ENCODE data around the gene CRB1.

The CRB1 gene

GRCh38 chr1:197339106-197340060 lies 71.3 kb downstream of the CRB1 start:
- Histone ChIP-seq H3K9me3 (ENCODE audit: severe bottlenecking) (no peaks in the 10 kb centered on the region), H3K27ac (no peak overlapping the region), H3K4me3 (ENCODE audit: low read depth, low read length) (no peak overlapping the region), H3K36me3 (no peaks in the 10 kb centered on the region), H3K27me3 (ENCODE audit: insufficient read depth, low read depth, severe bottlenecking) (no peaks in the 10 kb centered on the region)
- DNase-seq = no peak
- TF ChIP-seq, protein P1, sequence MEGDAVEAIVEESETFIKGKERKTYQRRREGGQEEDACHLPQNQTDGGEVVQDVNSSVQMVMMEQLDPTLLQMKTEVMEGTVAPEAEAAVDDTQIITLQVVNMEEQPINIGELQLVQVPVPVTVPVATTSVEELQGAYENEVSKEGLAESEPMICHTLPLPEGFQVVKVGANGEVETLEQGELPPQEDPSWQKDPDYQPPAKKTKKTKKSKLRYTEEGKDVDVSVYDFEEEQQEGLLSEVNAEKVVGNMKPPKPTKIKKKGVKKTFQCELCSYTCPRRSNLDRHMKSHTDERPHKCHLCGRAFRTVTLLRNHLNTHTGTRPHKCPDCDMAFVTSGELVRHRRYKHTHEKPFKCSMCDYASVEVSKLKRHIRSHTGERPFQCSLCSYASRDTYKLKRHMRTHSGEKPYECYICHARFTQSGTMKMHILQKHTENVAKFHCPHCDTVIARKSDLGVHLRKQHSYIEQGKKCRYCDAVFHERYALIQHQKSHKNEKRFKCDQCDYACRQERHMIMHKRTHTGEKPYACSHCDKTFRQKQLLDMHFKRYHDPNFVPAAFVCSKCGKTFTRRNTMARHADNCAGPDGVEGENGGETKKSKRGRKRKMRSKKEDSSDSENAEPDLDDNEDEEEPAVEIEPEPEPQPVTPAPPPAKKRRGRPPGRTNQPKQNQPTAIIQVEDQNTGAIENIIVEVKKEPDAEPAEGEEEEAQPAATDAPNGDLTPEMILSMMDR (IDR thresholded peaks at IDR 0.05; ENCODE audit: low read depth, low read length) = no peak

- Histone ChIP-seq H3K9me3 (ENCODE audit: severe bottlenecking) (no peaks in the 10 kb centered on the region), H3K36me3 (no peaks in the 10 kb centered on the region), H3K4me3 (ENCODE audit: low read depth, low read length) (no peak overlapping the region), H3K27me3 (ENCODE audit: insufficient read depth, low read depth, severe bottlenecking) (no peaks in the 10 kb centered on the region), H3K27ac (no peak overlapping the region)
- DNase-seq = no peak
- TF ChIP-seq, protein P1 (IDR thresholded peaks at IDR 0.05; ENCODE audit: low read depth, low read length) = no peak
These were observed 73.6 kb downstream of the CRB1 start for GRCh38 chr1:197341626-197342025.

DNA sequence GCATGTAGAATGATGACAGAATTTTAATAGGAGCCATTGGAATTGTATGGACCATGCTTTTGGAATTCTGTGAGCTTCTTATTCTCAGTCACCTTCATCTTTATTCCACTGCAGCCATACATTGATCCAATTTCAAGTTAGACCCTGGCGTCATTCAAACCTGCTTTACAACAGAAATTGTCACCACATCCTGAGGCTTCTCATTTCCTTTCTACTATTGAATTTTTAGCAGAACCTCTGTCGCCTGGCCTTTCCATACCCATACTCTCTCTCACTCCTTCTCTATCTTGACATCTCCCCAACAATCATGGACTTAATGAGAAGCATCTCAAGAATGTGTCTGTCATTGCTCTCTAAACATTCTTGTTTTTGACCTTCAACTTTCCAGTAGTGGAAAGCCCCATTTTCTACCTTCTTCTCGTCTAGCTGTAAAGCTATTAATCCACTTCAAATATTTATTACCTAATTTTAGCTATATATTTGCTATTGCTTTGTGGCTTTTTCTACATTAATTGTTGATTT lies 74.1 kb downstream of the CRB1 start:
- TF ChIP-seq, protein P1 (IDR thresholded peaks at IDR 0.05; ENCODE audit: low read depth, low read length) = no peak
- H3K27ac ChIP-seq = no peak overlapping the region
- H3K4me3 ChIP-seq (ENCODE audit: low read depth, low read length) = no peak overlapping the region
- no peaks in the 10 kb centered on the region for H3K36me3 ChIP-seq
- no peaks in the 10 kb centered on the region for H3K27me3 ChIP-seq (ENCODE audit: insufficient read depth, low read depth, severe bottlenecking)
- H3K9me3 ChIP-seq (ENCODE audit: severe bottlenecking) = no peaks in the 10 kb centered on the region
- DNase-seq = no peak

- Histone ChIP-seq H3K27me3 (ENCODE audit: insufficient read depth, low read depth, severe bottlenecking) (no peaks in the 10 kb centered on the region), H3K4me3 (ENCODE audit: low read depth, low read length) (no peak overlapping the region), H3K9me3 (ENCODE audit: severe bottlenecking) (no peaks in the 10 kb centered on the region), H3K27ac (no peak overlapping the region), H3K36me3 (no peaks in the 10 kb centered on the region)
- TF ChIP-seq, protein P1 (IDR thresholded peaks at IDR 0.05; ENCODE audit: low read depth, low read length) = no peak
- DNase-seq = no peak
These were observed 74.6 kb downstream of the CRB1 start for GRCh38 chr1:197342669-197343068.

- no peak for DNase-seq
- TF ChIP-seq, protein P1 (IDR thresholded peaks at IDR 0.05; ENCODE audit: low read depth, low read length) = no peak
- Histone ChIP-seq H3K9me3 (ENCODE audit: severe bottlenecking) (no peaks in the 10 kb centered on the region), H3K27me3 (ENCODE audit: insufficient read depth, low read depth, severe bottlenecking) (no peaks in the 10 kb centered on the region), H3K36me3 (no peaks in the 10 kb centered on the region), H3K27ac (no peak overlapping the region), H3K4me3 (ENCODE audit: low read depth, low read length) (no peak overlapping the region)
These were observed 75.7 kb downstream of the CRB1 start for GRCh38 chr1:197343663-197344273.

Measured in WERI-Rb-1 (cell line).